ENCODE measurements around the gene GSTO2.
A peak's percentile ranks its signal among the peaks of the same experiment; 100 is the strongest.
"Not testable (repeated sequence)": the region's sequence is repeated elsewhere in the genome, so short reads cannot be mapped to it uniquely, and the experiment has no call there.

GSTO2 gene

DNA sequence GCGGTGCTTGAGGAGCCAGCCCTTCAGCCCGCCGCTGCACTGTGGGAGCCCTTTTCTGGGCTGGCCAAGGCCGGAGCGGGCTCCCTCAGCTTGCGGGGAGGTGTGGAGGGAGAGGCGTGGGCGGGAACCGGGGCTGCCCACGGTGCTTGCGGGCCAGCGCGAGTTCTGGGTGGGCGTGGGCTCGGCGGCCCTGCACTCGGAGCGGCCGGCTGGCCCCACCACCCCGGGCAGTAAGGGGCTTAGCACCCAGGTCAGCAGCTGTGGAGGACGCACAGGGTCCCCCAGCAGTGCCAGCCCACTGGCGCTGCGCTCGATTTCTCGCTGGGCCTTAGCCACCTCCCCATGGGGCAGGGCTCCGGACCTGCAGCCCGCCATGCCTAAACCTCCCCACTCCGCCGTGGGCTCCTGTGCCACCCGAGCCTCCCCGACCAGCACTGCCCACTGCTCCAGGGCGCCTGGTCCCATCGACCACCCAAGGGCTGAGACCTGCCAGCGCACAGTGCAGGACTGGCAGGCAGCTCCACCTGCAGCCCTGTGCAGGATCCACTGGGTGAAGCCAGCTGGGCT is 23.8 kb upstream of the GSTO2 start:
- CTCF ChIA-PET, result interaction anchor here (0.8 to 1.4 kb wide), 2 partner anchors 9 to 29 kb away, joined by 3 to 4 read pairs; partner anchors contain the start of gene GSTO1
- DNase-seq, result no peak
- H3K4me3 Mint-ChIP-seq, result no peak overlapping the region
- H3K36me3 Mint-ChIP-seq, result peaks cover 2% of the 10 kb centered on the region
- peaks cover 37% of the 10 kb centered on the region for H3K27me3 Mint-ChIP-seq
- no peak overlapping the region for H3K27ac Mint-ChIP-seq
- peaks cover 19% of the 10 kb centered on the region for H3K4me1 Mint-ChIP-seq
- peaks cover 14% of the 10 kb centered on the region for H3K9me3 Mint-ChIP-seq

DNA sequence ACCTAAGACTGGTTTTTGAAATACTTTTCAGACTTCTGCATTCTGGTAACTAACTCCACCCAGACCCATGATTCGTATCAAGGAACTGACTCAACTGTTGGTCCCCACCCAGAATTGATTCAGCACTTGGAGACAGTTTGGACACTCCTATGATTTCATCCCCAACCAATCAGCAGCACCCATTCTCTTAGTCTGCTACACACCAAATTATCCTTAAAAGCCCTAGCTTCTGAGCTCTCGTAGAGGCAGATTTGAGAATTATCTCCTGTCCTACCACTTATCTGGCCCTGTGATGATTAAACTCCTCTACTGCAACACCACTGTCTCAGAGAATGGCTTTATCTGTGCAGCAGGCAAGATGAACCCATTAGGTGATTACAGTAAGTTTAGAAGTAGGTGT is 22.0 kb upstream of the GSTO2 start:
- peaks cover 14% of the 10 kb centered on the region for H3K9me3 Mint-ChIP-seq
- CTCF ChIA-PET, result interaction anchor here (1.2 kb wide), 1 partner anchor 27 kb away, joined by 3 read pairs; no protein-coding TSS in a partner anchor
- no peak for DNase-seq
- H3K27ac Mint-ChIP-seq, result peak overlapping the region; percentile 76
- peaks cover 2% of the 10 kb centered on the region for H3K36me3 Mint-ChIP-seq
- peaks cover 19% of the 10 kb centered on the region for H3K4me1 Mint-ChIP-seq
- peaks cover 42% of the 10 kb centered on the region for H3K27me3 Mint-ChIP-seq
- no peak overlapping the region for H3K4me3 Mint-ChIP-seq

DNA sequence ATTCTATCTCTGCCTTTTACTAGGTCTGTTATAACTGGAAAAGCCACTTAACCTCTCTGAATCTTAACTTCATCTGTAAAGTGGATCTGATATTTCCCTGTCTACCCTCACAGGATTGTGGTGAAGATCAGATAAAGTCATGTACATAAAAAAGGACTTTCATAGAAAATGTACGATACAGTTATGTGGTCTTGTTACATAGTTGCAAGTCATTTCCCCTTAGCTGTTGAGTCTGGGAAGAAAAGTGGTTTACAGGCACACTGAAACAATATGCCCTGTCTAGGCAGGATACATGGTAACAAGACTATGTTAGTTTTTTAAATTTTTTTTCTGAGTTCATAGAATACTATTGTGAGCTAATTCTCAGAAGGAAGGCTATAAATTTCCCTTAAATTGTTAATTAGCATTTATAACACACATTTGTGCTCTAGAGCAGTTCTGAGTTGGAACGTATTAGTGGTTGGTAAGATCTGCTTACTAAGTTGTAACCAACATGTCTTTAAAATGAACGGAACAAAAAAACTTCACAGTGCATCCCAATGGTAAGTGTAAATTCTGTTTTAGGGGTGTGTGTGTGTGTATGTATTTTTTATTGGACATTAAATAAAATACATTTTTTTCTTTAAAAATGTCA is 21.4 kb upstream of the GSTO2 start:
- Mint-ChIP-seq H3K4me1 (peaks cover 19% of the 10 kb centered on the region), H3K36me3 (peaks cover 2% of the 10 kb centered on the region), H3K4me3 (no peak overlapping the region), H3K9me3 (peaks cover 14% of the 10 kb centered on the region), H3K27ac (peak overlapping the region; percentile 76), H3K27me3 (peaks cover 42% of the 10 kb centered on the region)
- DNase-seq, result no peak
- CTCF ChIA-PET, result interaction anchor here (1.2 kb wide), 1 partner anchor 26 kb away, joined by 3 read pairs; no protein-coding TSS in a partner anchor

DNA sequence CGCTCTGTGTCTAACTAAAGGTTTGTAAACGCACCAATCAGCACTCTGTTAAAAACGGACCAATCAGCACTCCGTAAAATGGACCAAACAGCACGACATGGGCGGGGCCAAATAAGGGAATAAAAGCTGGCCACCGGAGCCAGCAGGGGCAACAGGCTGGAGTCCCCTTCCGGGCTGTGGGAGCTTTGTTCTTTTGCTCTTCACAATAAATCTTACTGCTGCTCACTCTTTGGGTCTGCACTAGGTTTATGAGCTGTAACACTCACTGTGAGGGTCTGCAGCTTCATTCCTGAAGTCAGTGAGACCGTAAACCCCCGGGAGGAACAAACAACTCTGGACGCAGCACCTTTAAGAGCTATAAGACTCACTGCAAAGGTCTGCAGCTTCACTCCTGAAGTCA is 20.1 kb upstream of the GSTO2 start:
- H3K4me3 Mint-ChIP-seq, DNase-seq, CTCF ChIA-PET: not testable (repeated sequence)

DNA sequence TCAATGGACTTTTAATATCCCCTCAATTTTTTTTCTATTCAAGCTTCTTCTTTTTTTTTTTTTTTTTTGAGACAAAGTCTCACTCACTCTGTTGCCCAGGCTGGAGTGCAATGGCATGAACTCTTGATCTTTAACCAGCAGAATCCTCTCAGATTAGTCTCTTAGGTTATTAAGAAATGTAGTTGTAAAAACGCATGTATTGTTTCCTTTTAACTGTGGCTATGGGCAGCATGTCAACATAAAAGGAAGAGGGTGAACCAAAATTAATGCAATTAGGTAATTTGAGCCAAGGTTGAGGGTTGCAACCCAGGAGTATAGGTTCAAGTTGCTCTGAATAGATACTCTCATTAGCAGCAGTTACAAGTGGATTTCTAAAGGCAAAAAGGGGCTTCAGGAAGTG is 18.6 kb upstream of the GSTO2 start:
- Mint-ChIP-seq H3K9me3 (peaks cover 14% of the 10 kb centered on the region), H3K36me3 (peaks cover 2% of the 10 kb centered on the region), H3K4me3 (no peak overlapping the region), H3K27me3 (peaks cover 28% of the 10 kb centered on the region), H3K27ac (peak overlapping the region; percentile 21), H3K4me1 (peaks cover 33% of the 10 kb centered on the region)
- DNase-seq, result no peak
- CTCF ChIA-PET, result interaction anchor here (1.2 kb wide), 1 partner anchor 23 kb away, joined by 3 read pairs; no protein-coding TSS in a partner anchor

More for the DNA sequence above, 20.1 kb upstream of the GSTO2 start:
- H3K36me3 Mint-ChIP-seq, H3K27ac Mint-ChIP-seq: not testable (repeated sequence)
- Mint-ChIP-seq H3K4me1 (peaks cover 26% of the 10 kb centered on the region), H3K27me3 (peaks cover 30% of the 10 kb centered on the region), H3K9me3 (peaks cover 14% of the 10 kb centered on the region)

DNA sequence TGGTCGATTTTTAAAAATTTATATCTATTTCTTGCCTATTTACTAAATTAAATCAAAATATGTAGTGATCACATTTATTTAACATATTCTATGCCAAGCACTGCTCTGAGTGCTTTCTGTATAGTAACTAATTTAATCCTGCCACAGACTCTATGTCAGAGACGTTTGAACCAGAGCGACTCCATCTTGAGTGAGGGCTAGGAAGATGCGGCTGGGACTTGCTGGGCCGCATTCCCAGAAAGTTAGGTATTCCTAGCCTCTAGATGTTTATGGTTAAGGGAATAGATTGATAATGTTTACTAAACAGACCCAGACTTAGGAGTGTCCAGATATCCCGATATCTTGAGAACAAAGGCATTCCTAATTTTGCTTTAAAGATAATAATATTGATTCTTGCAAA is 17.5 kb upstream of the GSTO2 start:
- no peak overlapping the region for H3K4me3 Mint-ChIP-seq
- H3K27ac Mint-ChIP-seq, result no peak overlapping the region
- no peak for DNase-seq
- peaks cover 28% of the 10 kb centered on the region for H3K27me3 Mint-ChIP-seq
- peaks cover 8% of the 10 kb centered on the region for H3K36me3 Mint-ChIP-seq
- CTCF ChIA-PET, result no interaction called here
- H3K9me3 Mint-ChIP-seq, result peaks cover 10% of the 10 kb centered on the region
- peaks cover 38% of the 10 kb centered on the region for H3K4me1 Mint-ChIP-seq

DNA sequence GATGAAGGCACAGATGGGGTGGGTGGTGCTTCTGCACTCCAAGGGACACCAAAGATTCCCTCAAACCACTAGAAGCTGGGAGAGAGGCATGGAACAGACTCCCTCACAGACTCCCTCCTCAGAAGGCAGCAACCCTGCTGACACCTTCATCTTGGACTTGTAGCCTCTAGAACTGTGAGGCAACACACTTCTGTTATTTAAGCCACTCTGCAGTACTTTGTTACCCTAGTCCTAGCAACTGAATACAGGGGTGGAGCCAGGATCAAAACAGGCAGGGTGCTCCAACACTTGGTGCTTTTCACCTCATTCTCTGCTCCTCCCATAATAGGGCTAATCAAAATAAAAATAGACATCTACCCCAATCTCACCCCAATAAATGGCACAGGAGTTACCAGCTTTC is 16.6 kb upstream of the GSTO2 start:
- Mint-ChIP-seq H3K4me3 (no peak overlapping the region), H3K4me1 (peaks cover 37% of the 10 kb centered on the region)

DNA sequence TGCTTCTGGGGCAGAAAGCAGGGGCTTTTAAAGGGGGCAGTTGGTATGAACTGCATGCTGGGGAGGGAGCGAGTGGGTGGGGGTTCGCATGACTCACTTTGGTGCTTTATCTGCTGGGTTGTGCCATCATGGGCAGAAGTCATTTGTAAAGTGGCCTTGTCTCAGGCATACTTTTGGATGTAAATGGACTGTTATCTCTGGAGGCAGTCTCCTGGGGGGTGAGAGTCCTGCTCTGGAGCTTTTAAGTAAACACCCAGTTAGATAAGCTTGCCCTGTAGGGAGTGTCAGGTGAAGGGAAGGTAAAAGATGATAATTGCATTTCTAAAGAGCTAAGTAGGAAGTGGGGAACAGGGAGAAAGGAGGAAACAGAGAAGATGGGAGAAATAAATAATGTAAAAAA is 15.9 kb upstream of the GSTO2 start:
- H3K36me3 Mint-ChIP-seq, result peaks cover 14% of the 10 kb centered on the region
- peak overlapping the region; percentile 19 for H3K4me3 Mint-ChIP-seq
- no peak for DNase-seq
- H3K27me3 Mint-ChIP-seq, result peaks cover 28% of the 10 kb centered on the region
- no peak overlapping the region for H3K27ac Mint-ChIP-seq
- peaks cover 37% of the 10 kb centered on the region for H3K4me1 Mint-ChIP-seq
- CTCF ChIA-PET, result interaction anchor here (1.7 to 2.0 kb wide), 2 partner anchors 16 to 21 kb away, joined by 5 to 12 read pairs; partner anchors contain the start of gene GSTO2
- H3K9me3 Mint-ChIP-seq, result no peaks in the 10 kb centered on the region

More for the DNA sequence above, 16.6 kb upstream of the GSTO2 start:
- peaks cover 28% of the 10 kb centered on the region for H3K27me3 Mint-ChIP-seq
- CTCF ChIA-PET, result no interaction called here
- peaks cover 12% of the 10 kb centered on the region for H3K36me3 Mint-ChIP-seq
- DNase-seq, result no peak
- no peak overlapping the region for H3K27ac Mint-ChIP-seq
- peaks cover 2% of the 10 kb centered on the region for H3K9me3 Mint-ChIP-seq

DNA sequence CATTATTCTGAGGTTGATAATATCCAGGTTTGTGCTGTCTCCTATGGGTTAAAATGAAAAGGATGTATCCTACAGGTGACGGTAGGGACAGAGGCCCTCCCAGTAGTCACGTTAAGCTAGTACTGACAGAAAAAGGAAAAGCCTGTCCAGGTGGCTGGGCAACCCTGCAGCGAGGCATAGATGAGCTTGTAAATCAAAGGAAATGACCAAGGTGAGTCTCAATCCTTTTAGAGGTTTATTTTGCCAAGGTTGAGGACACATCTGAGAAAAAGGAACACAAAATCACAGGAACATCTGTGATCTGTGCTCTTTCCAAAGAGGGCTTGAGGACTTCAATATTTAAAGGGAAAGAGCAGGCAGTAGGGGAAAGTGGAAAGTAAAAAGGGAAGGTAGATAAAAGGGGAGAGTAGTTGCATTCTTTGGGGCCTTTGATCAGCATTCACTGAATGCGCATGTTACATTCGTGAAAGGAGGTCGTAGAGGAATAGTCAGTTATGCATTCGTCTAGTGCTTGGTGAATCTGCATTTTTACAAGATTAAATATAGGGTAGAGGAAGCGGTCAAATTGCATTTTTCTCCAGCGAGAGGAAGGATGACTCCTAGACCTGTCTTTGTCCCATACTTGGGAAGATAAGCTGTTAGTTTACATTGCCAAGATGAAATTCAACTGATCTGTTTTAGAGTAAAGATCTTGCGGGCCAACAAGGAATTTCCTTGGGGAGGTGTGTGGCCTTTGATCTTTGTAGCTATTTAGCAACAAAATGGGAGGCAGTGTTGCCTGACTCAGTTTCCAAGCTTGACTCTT is 15.2 kb upstream of the GSTO2 start:
- peaks cover 23% of the 10 kb centered on the region for H3K27me3 Mint-ChIP-seq
- H3K9me3 Mint-ChIP-seq, result no peaks in the 10 kb centered on the region
- peaks cover 43% of the 10 kb centered on the region for H3K4me1 Mint-ChIP-seq
- peak overlapping the region; percentile 92 for H3K4me3 Mint-ChIP-seq
- DNase-seq, result no peak
- peak overlapping the region; percentile 93 for H3K27ac Mint-ChIP-seq
- CTCF ChIA-PET, result interaction anchor here (1.0 to 2.0 kb wide), 6 partner anchors 8 to 130 kb away, joined by 3 to 12 read pairs (median 4); partner anchors contain the start of genes CFAP43 and GSTO2
- peaks cover 19% of the 10 kb centered on the region for H3K36me3 Mint-ChIP-seq

DNA sequence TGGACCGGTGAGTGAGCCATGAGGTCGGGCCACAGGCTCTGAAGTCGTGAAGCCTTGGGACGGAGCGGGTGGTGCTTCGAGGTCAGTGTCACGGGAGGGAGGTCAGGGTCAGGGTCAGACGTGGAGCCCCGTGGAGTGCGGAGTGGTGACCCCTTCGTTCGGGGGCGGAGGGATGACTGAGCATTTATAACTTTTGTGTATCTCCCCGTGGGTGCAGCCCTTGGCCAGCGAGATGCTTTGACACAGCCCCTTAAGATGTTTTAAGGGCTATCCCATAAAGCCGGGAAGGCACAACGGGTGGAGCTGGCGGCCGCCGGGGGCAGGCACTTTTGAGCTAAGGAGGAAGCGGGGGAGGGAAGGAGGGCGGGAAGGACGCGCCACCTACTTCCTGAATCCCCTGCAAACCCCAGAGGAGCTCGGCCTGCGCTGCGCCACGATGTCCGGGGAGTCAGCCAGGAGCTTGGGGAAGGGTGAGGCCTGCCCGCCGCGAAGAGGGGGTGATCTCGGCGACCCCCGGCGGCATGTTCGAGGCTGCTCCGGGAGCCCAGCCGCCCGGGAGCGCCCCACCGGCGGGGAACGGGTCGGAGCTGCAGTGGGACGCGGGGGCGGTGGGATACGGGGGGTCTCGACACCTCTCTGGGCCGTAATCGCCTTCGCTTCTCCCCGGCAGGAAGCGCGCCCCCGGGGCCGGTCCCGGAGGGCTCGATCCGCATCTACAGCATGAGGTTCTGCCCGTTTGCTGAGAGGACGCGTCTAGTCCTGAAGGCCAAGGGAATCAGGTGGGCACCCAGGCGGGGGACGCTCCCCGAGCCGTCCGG is 14.3 kb upstream of the GSTO2 start, which contains the start of gene GSTO1:
TSS of gene GSTO1 (plus strand) at position 400 of the 818 bp plus-strand sequence. CDS start at position 437, 37 bp downstream.
- peaks cover 16% of the 10 kb centered on the region for H3K27me3 Mint-ChIP-seq

DNA sequence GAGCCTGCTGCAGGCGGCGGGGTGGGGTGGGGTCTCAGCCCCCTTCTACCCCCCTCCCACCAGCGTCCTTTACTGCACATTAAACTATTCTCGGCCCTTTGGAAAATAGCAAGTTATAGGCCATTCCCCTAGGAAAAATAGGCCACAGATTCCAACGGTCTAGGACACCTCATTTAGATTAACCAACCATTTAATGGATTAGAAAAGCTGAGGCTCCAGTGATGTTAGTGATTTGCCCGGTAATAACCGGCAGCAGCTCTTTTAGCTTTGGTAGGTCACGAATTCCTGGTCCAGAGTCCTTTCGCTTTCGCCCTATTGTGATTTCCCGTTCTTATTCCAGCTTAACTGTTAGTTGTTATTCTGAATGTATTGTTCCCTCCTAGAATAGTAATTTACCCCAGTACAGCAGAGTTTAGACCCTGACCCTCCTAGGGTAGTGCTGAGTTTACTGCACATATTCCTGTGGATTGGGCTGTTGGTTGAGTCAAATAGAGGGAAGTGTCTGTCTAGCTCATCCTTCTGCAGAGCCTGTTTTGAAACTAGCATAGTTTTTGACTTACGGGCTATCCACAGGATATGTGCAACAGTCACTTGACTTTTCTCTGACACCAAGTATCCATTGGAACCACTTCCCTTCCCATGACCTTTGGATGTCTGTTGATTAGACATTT is 13.5 kb upstream of the GSTO2 start:
- peak overlapping the region; percentile 92 for H3K4me3 Mint-ChIP-seq
- H3K36me3 Mint-ChIP-seq, result peaks cover 35% of the 10 kb centered on the region
- H3K4me1 Mint-ChIP-seq, result peaks cover 59% of the 10 kb centered on the region
- no peaks in the 10 kb centered on the region for H3K9me3 Mint-ChIP-seq
- peaks cover 9% of the 10 kb centered on the region for H3K27me3 Mint-ChIP-seq
- peak; percentile 23 for DNase-seq
- CTCF ChIA-PET, result interaction anchor here (1.0 to 2.4 kb wide), 3 partner anchors 12 to 50 kb away, joined by 3 to 17 read pairs (median 3); no protein-coding TSS in a partner anchor
- peak overlapping the region; percentile 93 for H3K27ac Mint-ChIP-seq

More for the DNA sequence above, 14.3 kb upstream of the GSTO2 start, which contains the start of gene GSTO1:
- peak within 1 kb of the TSS; percentile 92 for H3K4me3 Mint-ChIP-seq
- peaks cover 52% of the 10 kb centered on the region for H3K4me1 Mint-ChIP-seq
- H3K9me3 Mint-ChIP-seq, result no peaks in the 10 kb centered on the region
- CTCF ChIA-PET, result interaction anchor here (1.0 to 2.4 kb wide), 8 partner anchors 9 to 131 kb away, joined by 3 to 17 read pairs (median 4); partner anchors contain the start of genes CFAP43 and GSTO2
- peak within 1 kb of the TSS; percentile 93 for H3K27ac Mint-ChIP-seq
- peak; percentile 76 for DNase-seq
- peaks cover 28% of the 10 kb centered on the region for H3K36me3 Mint-ChIP-seq

DNA sequence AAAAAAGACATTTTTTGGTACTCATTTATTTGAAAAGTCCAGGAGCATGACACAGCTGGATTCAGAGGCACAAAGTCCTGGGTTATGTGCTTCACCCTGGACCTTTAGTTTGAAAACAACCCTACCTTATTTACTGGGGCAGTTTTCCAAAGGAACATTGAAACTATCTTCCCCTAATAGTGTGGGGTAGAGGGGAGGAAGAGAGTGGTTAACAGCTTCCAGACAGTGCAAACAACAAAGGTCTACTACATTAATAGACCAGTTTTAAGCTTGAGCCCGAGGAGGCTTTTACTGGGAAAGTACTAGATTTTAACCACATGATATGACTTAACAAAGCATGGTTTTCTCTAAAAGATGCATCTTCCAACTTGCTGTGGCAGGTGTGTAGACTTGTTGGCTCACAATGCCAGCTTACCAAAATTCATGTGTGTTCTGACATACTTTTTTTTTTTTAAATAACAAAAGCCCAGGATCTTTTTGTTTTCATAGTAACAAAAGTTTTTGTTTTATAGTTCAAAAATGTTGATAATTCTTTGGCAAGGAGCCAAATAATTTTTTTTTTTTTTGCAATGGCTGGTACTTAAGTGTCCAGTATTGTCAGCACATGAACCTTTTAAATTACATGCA is 12.5 kb upstream of the GSTO2 start:
- Mint-ChIP-seq H3K4me1 (peaks cover 70% of the 10 kb centered on the region), H3K27me3 (peaks cover 5% of the 10 kb centered on the region), H3K27ac (peak overlapping the region; percentile 93), H3K36me3 (peaks cover 45% of the 10 kb centered on the region), H3K4me3 (peak overlapping the region; percentile 92), H3K9me3 (no peaks in the 10 kb centered on the region)
- CTCF ChIA-PET, result interaction anchor here (2.4 kb wide), 1 partner anchor 18 kb away, joined by 17 read pairs; no protein-coding TSS in a partner anchor
- no peak for DNase-seq

Measured in activated naive CD4-positive, alpha-beta T cell treated with anti-CD3 and anti-CD28 coated beads, Interleukin-2, amount 10 ng/mL, durations not matched to agents 7 days and 5 days (primary cell).